Fibroblast of villous mesenchyme (primary cell): ENCODE results near the gene BMPER. TPM values are rescaled to one million over a fixed set of nuclear protein-coding genes. Genes with fewer than 3 reads are reported as not detected.

Experiments
- DNase-seq: peaks from one replicate; pipeline ENCODE4 v3.0.0-alpha.2; 2010; ENCODE audit warnings: low read depth
- H3K4me3 ChIP-seq: 2 replicates; pipeline ENCODE4 v1.5.1; 2011; ENCODE audit warnings: low read depth, mild to moderate bottlenecking, low read length
- total RNA-seq: library from RNA; depleted of rRNA; stranded (reverse); fragments of >200 nt; gene quantifications from 2 replicates; pipeline ENCODE4 v1.2.3, GENCODE V29; 2012
- TF ChIP-seq, protein P1 (sequence below): IDR thresholded peaks from 2 replicates; pipeline ENCODE4 v1.5.1; 2012; ENCODE audit warnings: low read depth, mild to moderate bottlenecking, low read length; ENCODE audit not compliant: insufficient read depth

Gene BMPER
- total RNA-seq, 1 donor: 7.8 TPM

DNA sequence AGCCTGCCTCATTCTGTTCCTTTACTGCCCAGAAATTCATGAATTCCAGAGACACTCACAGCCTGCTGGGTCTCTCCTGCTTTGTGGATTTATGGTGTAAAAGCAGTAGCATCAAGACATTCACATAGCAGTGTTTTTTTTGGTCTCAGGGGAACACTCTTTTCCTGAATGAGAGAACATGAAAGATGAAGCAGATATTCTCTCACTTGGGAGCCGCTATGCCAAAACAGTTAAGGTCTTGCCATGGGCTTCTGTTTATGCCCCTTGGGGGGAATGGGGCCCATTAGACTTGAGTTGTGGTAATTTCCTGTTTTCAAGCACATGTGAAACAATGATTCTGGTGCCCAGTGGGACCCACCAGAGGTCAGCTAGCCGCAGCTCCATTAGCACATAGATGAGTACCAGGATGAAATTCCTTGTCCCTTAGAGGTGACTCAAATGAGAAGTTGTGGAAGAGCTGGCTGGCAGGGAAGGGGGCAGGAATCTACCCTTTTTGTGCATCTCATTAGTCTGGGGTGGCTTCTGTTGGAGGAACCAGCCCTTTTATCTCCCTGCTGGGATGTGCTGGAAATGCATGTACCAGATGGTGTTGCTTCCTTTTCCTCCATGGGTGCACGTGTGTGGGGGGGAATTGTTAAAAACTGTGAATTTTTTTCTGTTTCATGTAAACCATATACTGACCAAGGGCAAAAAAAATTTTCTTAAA is 13.3 kb downstream of the BMPER start:
- TF ChIP-seq, protein P1, sequence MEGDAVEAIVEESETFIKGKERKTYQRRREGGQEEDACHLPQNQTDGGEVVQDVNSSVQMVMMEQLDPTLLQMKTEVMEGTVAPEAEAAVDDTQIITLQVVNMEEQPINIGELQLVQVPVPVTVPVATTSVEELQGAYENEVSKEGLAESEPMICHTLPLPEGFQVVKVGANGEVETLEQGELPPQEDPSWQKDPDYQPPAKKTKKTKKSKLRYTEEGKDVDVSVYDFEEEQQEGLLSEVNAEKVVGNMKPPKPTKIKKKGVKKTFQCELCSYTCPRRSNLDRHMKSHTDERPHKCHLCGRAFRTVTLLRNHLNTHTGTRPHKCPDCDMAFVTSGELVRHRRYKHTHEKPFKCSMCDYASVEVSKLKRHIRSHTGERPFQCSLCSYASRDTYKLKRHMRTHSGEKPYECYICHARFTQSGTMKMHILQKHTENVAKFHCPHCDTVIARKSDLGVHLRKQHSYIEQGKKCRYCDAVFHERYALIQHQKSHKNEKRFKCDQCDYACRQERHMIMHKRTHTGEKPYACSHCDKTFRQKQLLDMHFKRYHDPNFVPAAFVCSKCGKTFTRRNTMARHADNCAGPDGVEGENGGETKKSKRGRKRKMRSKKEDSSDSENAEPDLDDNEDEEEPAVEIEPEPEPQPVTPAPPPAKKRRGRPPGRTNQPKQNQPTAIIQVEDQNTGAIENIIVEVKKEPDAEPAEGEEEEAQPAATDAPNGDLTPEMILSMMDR: no peak
- DNase-seq: no peak
- H3K4me3 ChIP-seq: no peak overlapping the region

- no peak for DNase-seq
- no peak overlapping the region for H3K4me3 ChIP-seq
- TF ChIP-seq, protein P1: no peak
These were observed 14.1 kb downstream of the BMPER start for GRCh38 chr7:33919449-33919848.

DNA sequence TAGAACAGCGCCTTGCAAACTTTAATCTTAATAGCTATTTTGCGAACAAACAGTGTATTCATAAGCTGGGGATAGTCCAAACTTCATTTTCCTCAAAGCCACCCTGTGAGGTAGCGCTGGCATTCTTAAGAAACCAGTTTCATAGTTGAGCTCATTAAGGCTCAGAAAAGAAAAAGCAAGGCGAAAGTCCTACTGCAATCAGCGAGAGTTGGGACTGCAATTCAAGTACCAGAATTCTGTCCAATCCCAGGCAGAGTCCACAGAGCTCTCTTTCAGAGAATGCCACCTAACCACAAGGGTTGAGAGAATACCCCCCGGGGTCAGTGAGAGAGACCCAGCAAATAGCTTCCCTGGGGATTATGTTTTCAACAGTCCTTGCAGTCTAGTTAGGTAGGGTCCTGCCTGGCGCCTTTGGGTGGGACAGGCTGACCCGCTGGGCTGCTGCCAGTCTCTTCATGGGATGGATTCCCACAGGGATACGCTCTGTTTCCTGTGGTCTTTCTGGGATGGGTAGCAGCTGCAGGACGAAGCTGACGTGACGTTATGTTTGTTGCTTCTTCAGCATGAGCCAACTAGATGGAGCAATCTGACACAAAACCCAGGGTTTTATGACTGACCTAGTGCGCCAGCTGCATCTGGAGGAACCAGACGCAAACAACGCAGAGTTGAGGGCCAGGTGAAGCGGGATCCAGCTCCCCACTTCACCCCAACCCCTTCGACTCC is 16.0 kb downstream of the BMPER start:
- TF ChIP-seq, protein P1: no peak
- peak; percentile 97 for DNase-seq
- H3K4me3 ChIP-seq: no peak overlapping the region

- TF ChIP-seq, protein P1: no peak
- peak; percentile 74 for DNase-seq
- H3K4me3 ChIP-seq: no peak overlapping the region
These were observed 17.5 kb downstream of the BMPER start for GRCh38 chr7:33922820-33923219.

DNA sequence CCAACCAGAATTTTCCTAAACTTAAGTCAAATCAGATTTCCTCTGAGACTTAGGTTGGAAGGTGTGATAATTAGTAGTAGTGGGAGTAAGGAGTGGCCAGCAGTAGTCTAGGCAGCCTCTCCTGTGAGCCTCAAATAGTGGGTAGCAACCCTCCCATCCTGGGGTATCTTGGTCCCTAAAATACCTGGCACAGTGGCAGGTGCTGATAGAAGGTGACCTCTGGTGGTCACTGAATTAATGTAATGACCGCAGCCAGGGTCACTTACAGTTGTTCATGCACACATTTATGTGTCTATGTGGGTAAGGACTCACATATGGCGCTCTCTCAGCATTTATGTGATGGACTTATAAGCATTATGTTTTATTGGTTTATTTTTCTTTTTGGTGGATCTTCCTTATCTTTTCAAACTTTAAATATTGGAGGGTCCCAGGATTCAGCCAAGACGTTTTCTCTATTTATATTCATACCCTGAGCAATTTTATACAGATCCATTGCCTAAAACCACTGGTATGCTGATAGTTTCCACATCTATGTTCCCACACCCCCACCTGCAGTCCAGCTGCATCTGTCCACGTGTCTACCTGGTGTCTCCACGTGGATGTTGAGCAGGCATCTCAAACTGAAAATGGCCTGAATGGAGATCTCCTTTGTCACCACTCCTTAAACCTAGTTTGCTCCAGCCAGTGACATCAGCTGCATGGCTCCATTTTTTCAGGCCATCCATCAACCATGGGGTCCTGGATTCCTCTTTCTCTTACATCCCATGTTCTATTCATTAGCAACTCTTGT is 18.3 kb downstream of the BMPER start:
- no peak overlapping the region for H3K4me3 ChIP-seq
- DNase-seq: no peak
- TF ChIP-seq, protein P1: no peak

DNA sequence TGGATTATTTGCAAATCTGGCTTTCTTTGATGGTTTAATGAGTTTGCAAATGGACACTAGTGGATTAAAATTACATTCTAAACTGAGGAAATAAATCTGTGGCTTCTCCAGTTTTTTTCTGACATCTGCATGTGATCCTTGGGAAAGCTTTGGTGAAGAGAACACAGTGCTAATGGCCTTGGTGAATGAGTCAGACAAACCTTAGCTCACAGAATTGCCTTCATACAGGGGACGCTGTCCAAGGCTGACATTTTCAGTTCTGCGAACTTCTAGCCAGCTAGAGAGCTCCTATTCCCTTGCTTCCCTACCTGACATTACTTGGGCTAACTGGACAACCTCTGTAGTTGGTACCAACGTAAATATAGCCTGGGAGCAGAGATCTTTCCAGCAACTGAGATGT is 21.2 kb downstream of the BMPER start:
- peak; percentile 51 for DNase-seq
- no peak overlapping the region for H3K4me3 ChIP-seq
- TF ChIP-seq, protein P1: no peak
